HG03103 (cell line): ENCODE results near the gene FLOT1.
A peak's percentile ranks its signal among the peaks of the same experiment; 100 is the strongest.

Experiments
- ATAC-seq: cut with Tn5 transposase; IDR thresholded peaks from one replicate; pipeline ENCODE4 v1.9.1; 2021; ENCODE audit warnings: low read depth; ENCODE audit not compliant: unreplicated experiment

Gene FLOT1

GRCh38 chr6:30683183-30683979, 59.1 kb downstream of the FLOT1 start:
- no peak for ATAC-seq

- peak; percentile 42 for ATAC-seq
Observed at GRCh38 chr6:30682143-30683117, 60.1 kb downstream of the FLOT1 start.

GRCh38 chr6:30681766-30682142, 60.7 kb downstream of the FLOT1 start:
- no peak for ATAC-seq

- ATAC-seq, result no peak
Observed at GRCh38 chr6:30679765-30680535, 62.5 kb downstream of the FLOT1 start.

GRCh38 chr6:30678964-30679726, 63.3 kb downstream of the FLOT1 start:
- ATAC-seq, result peak; percentile 40
